Measurements from ENCODE around the gene SPDYC.

DNA sequence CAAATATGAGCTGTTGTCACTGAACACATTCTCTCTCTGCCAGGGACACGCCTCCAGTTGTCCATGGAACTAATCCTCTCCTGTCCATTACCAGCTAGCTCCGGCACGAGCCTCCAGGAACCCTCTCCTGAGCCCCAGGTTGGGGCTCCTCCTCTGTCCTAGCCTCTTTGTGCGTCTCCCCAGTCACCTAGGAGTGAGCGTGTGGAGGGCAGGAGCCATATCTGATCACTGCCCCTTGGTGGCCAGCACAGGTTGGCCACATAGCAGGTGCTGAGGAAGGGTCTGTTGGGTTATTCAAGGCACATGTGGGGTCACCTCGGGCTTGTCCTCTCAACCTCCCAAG is 38.2 kb upstream of the SPDYC start:
- TF ChIP-seq POLR2A (IDR thresholded peaks at IDR 0.05) (no peak), CTCF (IDR thresholded peaks at IDR 0.05) (no peak)

Measured in testis (tissue), 2 donors.